Measurements from ENCODE around the gene CEACAM19. TPM values are rescaled to one million over a fixed set of nuclear protein-coding genes. Genes with fewer than 3 reads are reported as not detected.
A peak's percentile ranks its signal among the peaks of the same experiment; 100 is the strongest.

Gene CEACAM19
- total and polyA plus RNA-seq, 2 of the 13 experiments (the other 11 are each of a cell fraction or from before 2014, with no cell fraction given) = 1.3 to 4.0 TPM

DNA sequence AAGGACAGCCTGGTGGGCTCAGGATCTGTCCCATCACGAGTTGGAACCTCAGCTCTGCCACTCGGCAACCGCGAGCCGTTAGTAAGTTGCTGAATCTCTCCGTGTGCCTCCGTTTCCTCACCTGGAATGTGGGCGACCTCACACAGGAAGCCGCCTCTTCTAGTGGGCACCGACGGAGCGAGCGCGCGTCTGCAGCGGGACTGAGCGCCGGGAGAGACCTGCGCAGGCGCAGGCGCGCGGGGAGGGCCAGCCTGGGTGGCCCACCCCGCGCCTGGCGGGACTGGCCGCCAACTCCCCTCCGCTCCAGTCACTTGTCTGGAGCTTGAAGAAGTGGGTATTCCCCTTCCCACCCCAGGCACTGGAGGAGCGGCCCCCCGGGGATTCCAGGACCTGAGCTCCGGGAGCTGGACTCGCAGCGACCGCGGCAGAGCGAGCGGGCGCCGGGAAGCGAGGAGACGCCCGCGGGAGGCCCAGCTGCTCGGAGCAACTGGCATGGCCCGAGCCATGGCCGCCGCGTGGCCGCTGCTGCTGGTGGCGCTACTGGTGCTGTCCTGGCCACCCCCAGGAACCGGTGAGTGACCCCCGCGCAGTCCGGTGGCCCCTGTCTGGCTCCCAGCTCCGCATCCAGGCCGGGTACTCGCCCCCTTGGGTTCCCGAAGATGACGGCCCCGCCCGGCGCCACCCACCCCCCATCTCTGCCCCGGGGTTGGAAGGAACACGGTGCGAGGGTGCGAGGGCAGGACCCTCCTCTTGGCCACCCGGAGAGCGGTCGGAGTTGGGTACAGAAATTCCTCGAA, 27.5 kb upstream of the CEACAM19 start, which contains the start of gene PVR (continued):
- TF ChIP-seq, protein P1, sequence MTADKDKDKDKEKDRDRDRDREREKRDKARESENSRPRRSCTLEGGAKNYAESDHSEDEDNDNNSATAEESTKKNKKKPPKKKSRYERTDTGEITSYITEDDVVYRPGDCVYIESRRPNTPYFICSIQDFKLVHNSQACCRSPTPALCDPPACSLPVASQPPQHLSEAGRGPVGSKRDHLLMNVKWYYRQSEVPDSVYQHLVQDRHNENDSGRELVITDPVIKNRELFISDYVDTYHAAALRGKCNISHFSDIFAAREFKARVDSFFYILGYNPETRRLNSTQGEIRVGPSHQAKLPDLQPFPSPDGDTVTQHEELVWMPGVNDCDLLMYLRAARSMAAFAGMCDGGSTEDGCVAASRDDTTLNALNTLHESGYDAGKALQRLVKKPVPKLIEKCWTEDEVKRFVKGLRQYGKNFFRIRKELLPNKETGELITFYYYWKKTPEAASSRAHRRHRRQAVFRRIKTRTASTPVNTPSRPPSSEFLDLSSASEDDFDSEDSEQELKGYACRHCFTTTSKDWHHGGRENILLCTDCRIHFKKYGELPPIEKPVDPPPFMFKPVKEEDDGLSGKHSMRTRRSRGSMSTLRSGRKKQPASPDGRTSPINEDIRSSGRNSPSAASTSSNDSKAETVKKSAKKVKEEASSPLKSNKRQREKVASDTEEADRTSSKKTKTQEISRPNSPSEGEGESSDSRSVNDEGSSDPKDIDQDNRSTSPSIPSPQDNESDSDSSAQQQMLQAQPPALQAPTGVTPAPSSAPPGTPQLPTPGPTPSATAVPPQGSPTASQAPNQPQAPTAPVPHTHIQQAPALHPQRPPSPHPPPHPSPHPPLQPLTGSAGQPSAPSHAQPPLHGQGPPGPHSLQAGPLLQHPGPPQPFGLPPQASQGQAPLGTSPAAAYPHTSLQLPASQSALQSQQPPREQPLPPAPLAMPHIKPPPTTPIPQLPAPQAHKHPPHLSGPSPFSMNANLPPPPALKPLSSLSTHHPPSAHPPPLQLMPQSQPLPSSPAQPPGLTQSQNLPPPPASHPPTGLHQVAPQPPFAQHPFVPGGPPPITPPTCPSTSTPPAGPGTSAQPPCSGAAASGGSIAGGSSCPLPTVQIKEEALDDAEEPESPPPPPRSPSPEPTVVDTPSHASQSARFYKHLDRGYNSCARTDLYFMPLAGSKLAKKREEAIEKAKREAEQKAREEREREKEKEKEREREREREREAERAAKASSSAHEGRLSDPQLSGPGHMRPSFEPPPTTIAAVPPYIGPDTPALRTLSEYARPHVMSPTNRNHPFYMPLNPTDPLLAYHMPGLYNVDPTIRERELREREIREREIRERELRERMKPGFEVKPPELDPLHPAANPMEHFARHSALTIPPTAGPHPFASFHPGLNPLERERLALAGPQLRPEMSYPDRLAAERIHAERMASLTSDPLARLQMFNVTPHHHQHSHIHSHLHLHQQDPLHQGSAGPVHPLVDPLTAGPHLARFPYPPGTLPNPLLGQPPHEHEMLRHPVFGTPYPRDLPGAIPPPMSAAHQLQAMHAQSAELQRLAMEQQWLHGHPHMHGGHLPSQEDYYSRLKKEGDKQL (CRISPR knock-in tag; IDR thresholded peaks at IDR 0.05; ENCODE audit: low read depth) = no peak
- TF ChIP-seq HNRNPK (IDR thresholded peaks at IDR 0.05; ENCODE audit: low read depth, low read length, poor library complexity, severe bottlenecking) = no peak
- TF ChIP-seq RFX5 (IDR thresholded peaks at IDR 0.05; ENCODE audit: low read depth, low read length) = no peak
- TF ChIP-seq ZUFSP (CRISPR knock-in tag; IDR thresholded peaks at IDR 0.05; ENCODE audit: borderline replicate concordance) = no peak
- no peak for TF ChIP-seq ATF1 (CRISPR knock-in tag; IDR thresholded peaks at IDR 0.05)
- no peak for TF ChIP-seq SMAD9 (CRISPR knock-in tag; IDR thresholded peaks at IDR 0.05)
- TF ChIP-seq, protein P2, sequence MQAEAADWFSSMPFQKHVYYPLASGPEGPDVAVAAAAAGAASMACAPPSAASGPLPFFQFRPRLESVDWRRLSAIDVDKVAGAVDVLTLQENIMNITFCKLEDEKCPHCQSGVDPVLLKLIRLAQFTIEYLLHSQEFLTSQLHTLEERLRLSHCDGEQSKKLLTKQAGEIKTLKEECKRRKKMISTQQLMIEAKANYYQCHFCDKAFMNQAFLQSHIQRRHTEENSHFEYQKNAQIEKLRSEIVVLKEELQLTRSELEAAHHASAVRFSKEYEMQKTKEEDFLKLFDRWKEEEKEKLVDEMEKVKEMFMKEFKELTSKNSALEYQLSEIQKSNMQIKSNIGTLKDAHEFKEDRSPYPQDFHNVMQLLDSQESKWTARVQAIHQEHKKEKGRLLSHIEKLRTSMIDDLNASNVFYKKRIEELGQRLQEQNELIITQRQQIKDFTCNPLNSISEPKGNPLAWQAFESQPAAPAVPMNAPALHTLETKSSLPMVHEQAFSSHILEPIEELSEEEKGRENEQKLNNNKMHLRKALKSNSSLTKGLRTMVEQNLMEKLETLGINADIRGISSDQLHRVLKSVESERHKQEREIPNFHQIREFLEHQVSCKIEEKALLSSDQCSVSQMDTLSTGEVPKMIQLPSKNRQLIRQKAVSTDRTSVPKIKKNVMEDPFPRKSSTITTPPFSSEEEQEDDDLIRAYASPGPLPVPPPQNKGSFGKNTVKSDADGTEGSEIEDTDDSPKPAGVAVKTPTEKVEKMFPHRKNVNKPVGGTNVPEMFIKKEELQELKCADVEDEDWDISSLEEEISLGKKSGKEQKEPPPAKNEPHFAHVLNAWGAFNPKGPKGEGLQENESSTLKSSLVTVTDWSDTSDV (CRISPR knock-in tag; IDR thresholded peaks at IDR 0.05) = no peak
- TF ChIP-seq ZNF382 (CRISPR knock-in tag; IDR thresholded peaks at IDR 0.05; ENCODE audit: borderline replicate concordance) = no peak
- no peak for TF ChIP-seq TBP (CRISPR knock-in tag; IDR thresholded peaks at IDR 0.05)
- no peak for TF ChIP-seq JUND (CRISPR knock-in tag; IDR thresholded peaks at IDR 0.05)
- TF ChIP-seq MTA1 (CRISPR knock-in tag; IDR thresholded peaks at IDR 0.05; ENCODE audit: borderline replicate concordance) = no peak; the same call in 1 of the 2 replicates
- TF ChIP-seq TFE3 (CRISPR knock-in tag; IDR thresholded peaks at IDR 0.05) = no peak; the same call in 1 of the 2 replicates
- no peak for TF ChIP-seq CHD2 (IDR thresholded peaks at IDR 0.05; ENCODE audit: low read depth, low read length)
- TF ChIP-seq RXRA (CRISPR knock-in tag; IDR thresholded peaks at IDR 0.05) = peak; percentile 27; the same call in 1 of the 2 replicates
- 0 out of 2 replicates have a peak, but pooled peaks have one; percentile 6 for TF ChIP-seq ZNF564 (CRISPR knock-in tag; IDR thresholded peaks at IDR 0.05)
- peak; percentile 45 for TF ChIP-seq SRSF1 (optimal IDR thresholded peaks at IDR 0.05; ENCODE audit: low read depth, low read length)
- no peak for TF ChIP-seq GFI1 (CRISPR knock-in tag; IDR thresholded peaks at IDR 0.05; ENCODE audit: borderline replicate concordance)
